ENCODE measurements around the gene FAM13C.
A peak's percentile ranks its signal among the peaks of the same experiment; 100 is the strongest.
"Not testable (repeated sequence)": the region's sequence is repeated elsewhere in the genome, so short reads cannot be mapped to it uniquely, and the experiment has no call there.

FAM13C gene

GRCh38 chr10:59362144-59362958 lies at the start of gene FAM13C:
FAM13C (minus strand) TSS chr10:59362549; CDS start chr10:59362460, 89 bp downstream.
- FAIRE-seq (peak; percentile 86), DNase-seq (ENCODE audit: low spot score) (peak; percentile 81)

GRCh38 chr10:59405235-59405634 lies 42.9 kb upstream of the FAM13C start:
- no peak for FAIRE-seq
- no peak for DNase-seq (ENCODE audit: low spot score)

GRCh38 chr10:59400214-59400613 lies 37.9 kb upstream of the FAM13C start:
- DNase-seq (ENCODE audit: low spot score) (no peak), FAIRE-seq (no peak)

GRCh38 chr10:59399329-59399728 lies 37.0 kb upstream of the FAM13C start:
- not testable (repeated sequence) for FAIRE-seq; DNase-seq (ENCODE audit: low spot score)

GRCh38 chr10:59397961-59398360 lies 35.6 kb upstream of the FAM13C start:
- FAIRE-seq (no peak), DNase-seq (ENCODE audit: low spot score) (no peak)

- no peak for DNase-seq (ENCODE audit: low spot score)
Observed at GRCh38 chr10:59395984-59396383, 33.6 kb upstream of the FAM13C start.

GRCh38 chr10:59393349-59393748 lies 31.0 kb upstream of the FAM13C start:
- DNase-seq (ENCODE audit: low spot score) = peak; percentile 35

More at GRCh38 chr10:59395984-59396383, 33.6 kb upstream of the FAM13C start:
- FAIRE-seq = no peak

GRCh38 chr10:59391060-59391459 lies 28.7 kb upstream of the FAM13C start:
- FAIRE-seq = no peak
- no peak for DNase-seq (ENCODE audit: low spot score)

More at GRCh38 chr10:59393349-59393748, 31.0 kb upstream of the FAM13C start:
- no peak for FAIRE-seq

- DNase-seq (ENCODE audit: low spot score) (no peak), FAIRE-seq (no peak)
Observed at GRCh38 chr10:59388671-59388976, 26.3 kb upstream of the FAM13C start.

- peak; percentile 94 for FAIRE-seq
- DNase-seq (ENCODE audit: low spot score) = peak; percentile 88
Observed at GRCh38 chr10:59387951-59388670, 25.8 kb upstream of the FAM13C start.

GRCh38 chr10:59384761-59385160 lies 22.4 kb upstream of the FAM13C start:
- FAIRE-seq (no peak), DNase-seq (ENCODE audit: low spot score) (no peak)

- DNase-seq (ENCODE audit: low spot score) (no peak), FAIRE-seq (no peak)
Observed at GRCh38 chr10:59383908-59384307, 21.6 kb upstream of the FAM13C start.

GRCh38 chr10:59383436-59383835 lies 21.1 kb upstream of the FAM13C start:
- DNase-seq (ENCODE audit: low spot score) (no peak), FAIRE-seq (no peak)

GRCh38 chr10:59382831-59383295 lies 20.5 kb upstream of the FAM13C start:
- DNase-seq (ENCODE audit: low spot score) = no peak

GRCh38 chr10:59381687-59382086 lies 19.3 kb upstream of the FAM13C start:
- no peak for DNase-seq (ENCODE audit: low spot score)
- FAIRE-seq = no peak

More at GRCh38 chr10:59382831-59383295, 20.5 kb upstream of the FAM13C start:
- FAIRE-seq = no peak

GRCh38 chr10:59376846-59377245 lies 14.5 kb upstream of the FAM13C start:
- DNase-seq (ENCODE audit: low spot score) = no peak
- no peak for FAIRE-seq

GRCh38 chr10:59375990-59376389 lies 13.6 kb upstream of the FAM13C start:
- no peak for DNase-seq (ENCODE audit: low spot score)
- no peak for FAIRE-seq

- peak; percentile 13 for FAIRE-seq
Observed at GRCh38 chr10:59374916-59375315, 12.6 kb upstream of the FAM13C start.

GRCh38 chr10:59373071-59373470 lies 10.7 kb upstream of the FAM13C start:
- no peak for DNase-seq (ENCODE audit: low spot score)
- FAIRE-seq = no peak

More at GRCh38 chr10:59374916-59375315, 12.6 kb upstream of the FAM13C start:
- no peak for DNase-seq (ENCODE audit: low spot score)

- FAIRE-seq (no peak), DNase-seq (ENCODE audit: low spot score) (no peak)
Observed at GRCh38 chr10:59372543-59372942, 10.2 kb upstream of the FAM13C start.

GRCh38 chr10:59366290-59366689 lies 3.9 kb upstream of the FAM13C start:
- no peak for FAIRE-seq
- DNase-seq (ENCODE audit: low spot score) = no peak

- DNase-seq (ENCODE audit: low spot score) (no peak), FAIRE-seq (no peak)
Observed at GRCh38 chr10:59363446-59363958, 1.2 kb upstream of the FAM13C start.

Measured in urothelium cell line (cell line).